Esophagus (tissue), 2 donors: ENCODE measurements around the gene GMCL1. TPM values are rescaled to one million over a fixed set of nuclear protein-coding genes. Genes with fewer than 3 reads are reported as not detected.
"Not testable (repeated sequence)": the region's sequence is repeated elsewhere in the genome, so short reads cannot be mapped to it uniquely, and the experiment has no call there.

ENCODE experiments used
- H3K27ac ChIP-seq, 2 donors: one replicate each; pipeline ENCODE4 v1.5.1; 2013; ENCODE audit warnings: low read depth in 2 of 2, mild to moderate bottlenecking in 2 of 2, inconsistent platforms in 1 of 2, low read length in 1 of 2, moderate library complexity in 1 of 2
- H3K27me3 ChIP-seq, 2 donors: one replicate each; pipeline ENCODE4 v1.6.1; 2013; ENCODE audit warnings: low read length in 2 of 2, control low read depth in 1 of 2, mild to moderate bottlenecking in 1 of 2; ENCODE audit not compliant: insufficient read depth in 2 of 2, control insufficient read depth in 1 of 2
- H3K36me3 ChIP-seq, 2 donors: one replicate each; pipeline ENCODE4 v1.6.1; 2013; ENCODE audit warnings: low read length in 1 of 2; ENCODE audit not compliant: control insufficient read depth in 2 of 2, insufficient read depth in 2 of 2
- H3K4me1 ChIP-seq, 2 donors: one replicate each; pipeline ENCODE4 v1.6.1; 2013; ENCODE audit warnings: low read length in 1 of 2; ENCODE audit not compliant: control insufficient read depth in 2 of 2, insufficient read depth in 2 of 2
- H3K4me3 ChIP-seq, 2 donors: one replicate each; pipeline ENCODE4 v1.5.1; 2013; ENCODE audit warnings: low read length in 2 of 2, mild to moderate bottlenecking in 2 of 2, low read depth in 1 of 2, moderate library complexity in 1 of 2
- H3K9me3 ChIP-seq, 2 donors: one replicate each; pipeline ENCODE4 v1.6.1; 2013; ENCODE audit warnings: mild to moderate bottlenecking in 2 of 2, low read depth in 1 of 2, low read length in 1 of 2, moderate library complexity in 1 of 2; ENCODE audit not compliant: control insufficient read depth in 2 of 2, insufficient read depth in 1 of 2
- WGBS, 2 donors: extraction: QIAGEN DNeasy Blood & Tissue Kit; methylation state at CpG; one replicate each; pipeline ENCODE4 v1.1.7; 2013; 5-methylcytosine and 5-hydroxymethylcytosine counted together
- polyA plus RNA-seq, 2 donors: library from polyadenylated mRNA; stranded (reverse); fragments of 200-250 nt; gene quantifications; one replicate each; pipeline ENCODE4 v1.2.3, GENCODE V29; 2013
- donor health status: healthy with polysubstance abuse.
- donor health status: Bipolar disorder and iron deficiency.

GMCL1 gene
- polyA plus RNA-seq, 2 donors, result 3.6 to 5.7 TPM

- 83 to 88% methylated on average over 9 of the region's 9 CpGs for WGBS, 2 donors
- Histone ChIP-seq H3K9me3 (no peaks in the 10 kb centered on the region), H3K4me1 (no peaks in the 10 kb centered on the region)
Measured at GRCh38 chr2:69827796-69828540, 1.5 kb upstream of the GMCL1 start.

GRCh38 chr2:69828938-69829255 is 563 bp upstream of the GMCL1 start:
- Histone ChIP-seq H3K27ac (peak overlapping the region; percentile 96 to 97), H3K27me3 (no peaks in the 10 kb centered on the region), H3K9me3 (no peaks in the 10 kb centered on the region), H3K4me1 (no peaks in the 10 kb centered on the region), H3K4me3 (peak overlapping the region; percentile 77 to 99), H3K36me3 (no peaks in the 10 kb centered on the region)
- whole genome bisulfite sequencing, 2 donors, result 7 to 9% methylated on average over 7 of the region's 7 CpGs

More at GRCh38 chr2:69827796-69828540, 1.5 kb upstream of the GMCL1 start:
- Histone ChIP-seq H3K4me3 (no peak overlapping the region), H3K27ac (no peak overlapping the region), H3K27me3 (no peaks in the 10 kb centered on the region), H3K36me3 (no peaks in the 10 kb centered on the region)

GRCh38 chr2:69830045-69830905 is 815 bp downstream of the GMCL1 start:
- Histone ChIP-seq H3K27me3 (no peaks in the 10 kb centered on the region), H3K27ac (peak overlapping the region; percentile 59 to 65), H3K4me3 (peak overlapping the region; percentile 77 to 99), H3K9me3 (no peaks in the 10 kb centered on the region), H3K4me1 (no peaks in the 10 kb centered on the region), H3K36me3 (no peaks in the 10 kb centered on the region)
- 1% methylated on average over 44 to 45 of the region's 45 CpGs for WGBS, 2 donors

- H3K36me3 ChIP-seq, H3K27me3 ChIP-seq, H3K4me1 ChIP-seq, H3K27ac ChIP-seq, H3K9me3 ChIP-seq: not testable (repeated sequence)
- peak overlapping the region in 1 of 2 donors; percentile 77 for H3K4me3 ChIP-seq
- 79% methylated on average over 13 of the region's 13 CpGs for WGBS, 2 donors
Measured at GRCh38 chr2:69830906-69831241, 1.4 kb downstream of the GMCL1 start.

- Histone ChIP-seq H3K9me3 (no peaks in the 10 kb centered on the region), H3K27me3 (no peaks in the 10 kb centered on the region), H3K36me3 (no peaks in the 10 kb centered on the region), H3K4me1 (no peaks in the 10 kb centered on the region), H3K27ac (no peak overlapping the region), H3K4me3 (no peak overlapping the region)
- WGBS, 2 donors, result 89 to 92% methylated on average over 6 of the region's 6 CpGs
Measured at GRCh38 chr2:69831354-69831905, 2.0 kb downstream of the GMCL1 start.

- Histone ChIP-seq H3K4me1 (no peaks in the 10 kb centered on the region), H3K27me3 (no peaks in the 10 kb centered on the region)
- 79 to 80% methylated on average over 3 of the region's 3 CpGs for WGBS, 2 donors
Measured at GRCh38 chr2:69833752-69834151, 4.3 kb downstream of the GMCL1 start.

GRCh38 chr2:69835666-69836065 is 6.2 kb downstream of the GMCL1 start:
- Histone ChIP-seq H3K4me3 (no peak overlapping the region), H3K27me3 (no peaks in the 10 kb centered on the region), H3K27ac (no peak overlapping the region), H3K36me3 (no peaks in the 10 kb centered on the region), H3K4me1 (no peaks in the 10 kb centered on the region), H3K9me3 (no peaks in the 10 kb centered on the region)
- 76 to 87% methylated on average over 2 of the region's 2 CpGs for WGBS, 2 donors

More at GRCh38 chr2:69833752-69834151, 4.3 kb downstream of the GMCL1 start:
- Histone ChIP-seq H3K36me3 (no peaks in the 10 kb centered on the region), H3K9me3 (no peaks in the 10 kb centered on the region), H3K27ac (no peak overlapping the region), H3K4me3 (no peak overlapping the region)

- WGBS, 2 donors, result 69 to 73% methylated on average over 5 of the region's 5 CpGs
- H3K27me3 ChIP-seq, result no peaks in the 10 kb centered on the region
- H3K4me3 ChIP-seq, result no peak overlapping the region
- no peaks in the 10 kb centered on the region for H3K4me1 ChIP-seq
- no peak overlapping the region for H3K27ac ChIP-seq
- H3K36me3 ChIP-seq, result no peaks in the 10 kb centered on the region
- no peaks in the 10 kb centered on the region for H3K9me3 ChIP-seq
Measured at GRCh38 chr2:69836316-69836715, 6.9 kb downstream of the GMCL1 start.

- H3K4me1 ChIP-seq, result no peaks in the 10 kb centered on the region
- H3K36me3 ChIP-seq, result no peaks in the 10 kb centered on the region
- no peak overlapping the region for H3K4me3 ChIP-seq
- no peaks in the 10 kb centered on the region for H3K9me3 ChIP-seq
- H3K27me3 ChIP-seq, result no peaks in the 10 kb centered on the region
- WGBS, 2 donors, result 94% methylated on average over 2 of the region's 2 CpGs
- no peak overlapping the region for H3K27ac ChIP-seq
Measured at GRCh38 chr2:69837533-69837932, 8.1 kb downstream of the GMCL1 start.
